Measurements from ENCODE around the gene CCDC116. TPM values are rescaled to one million over a fixed set of nuclear protein-coding genes. Genes with fewer than 3 reads are reported as not detected.
A peak's percentile ranks its signal among the peaks of the same experiment; 100 is the strongest.
"Not testable (repeated sequence)": the region's sequence is repeated elsewhere in the genome, so short reads cannot be mapped to it uniquely, and the experiment has no call there.

Gene CCDC116
- total RNA-seq, 6 experiments from 2014 or later: not detected

DNA sequence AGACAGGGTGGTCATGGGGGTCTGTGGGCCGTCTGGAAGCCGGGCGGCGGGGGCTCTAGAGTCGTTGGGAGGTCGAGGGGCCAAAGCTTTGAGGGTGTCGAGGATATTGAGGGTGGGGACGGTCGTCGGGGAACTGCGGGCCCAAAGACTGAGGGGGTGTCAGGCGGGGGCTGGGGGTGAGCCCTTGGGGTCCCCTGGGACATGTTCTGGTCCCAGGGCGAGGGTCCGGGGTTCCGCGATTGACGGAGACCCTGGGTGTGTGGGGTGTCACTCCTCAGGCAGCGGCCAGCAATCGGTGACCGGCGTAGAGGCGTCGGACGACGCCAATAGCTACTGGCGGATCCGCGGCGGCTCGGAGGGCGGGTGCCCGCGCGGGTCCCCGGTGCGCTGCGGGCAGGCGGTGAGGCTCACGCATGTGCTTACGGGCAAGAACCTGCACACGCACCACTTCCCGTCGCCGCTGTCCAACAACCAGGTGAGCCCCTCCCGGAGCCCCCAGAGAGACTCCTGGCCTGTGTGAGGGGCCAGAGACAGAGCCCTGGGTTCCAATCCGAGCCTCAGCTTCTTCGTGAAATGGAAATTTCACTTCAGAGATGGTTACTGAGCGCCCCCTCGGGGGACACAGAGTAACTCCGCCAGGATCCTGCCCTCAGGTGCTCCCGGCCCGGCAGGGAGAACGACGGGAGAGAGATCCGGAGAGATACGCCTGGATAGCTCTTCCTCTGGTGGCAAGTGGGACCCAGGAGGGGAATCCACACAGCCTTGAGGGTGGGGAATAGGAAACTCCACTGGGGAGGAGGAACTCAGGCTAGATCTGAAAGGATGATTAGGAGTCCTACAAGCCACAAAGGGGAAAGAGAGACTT, 10.3 kb downstream of the CCDC116 start:
- no peaks in the 10 kb centered on the region for H3K27me3 ChIP-seq
- 0% methylated on average over 9 of the region's 56 CpGs for WGBS (ENCODE audit: insufficient coverage, low coverage, low lambda C conversion rate, missing lambda C conversion rate)
- ATAC-seq (peak; percentile 3 to 29 (median 16)), DNase-seq (peak; percentile 64 to 65 (median 64))
- intact Hi-C loops (cut with DNase I): no loop called here
- peak overlapping the region; percentile 60 to 95 (median 90) for H3K4me3 ChIP-seq
- H3K27ac ChIP-seq: peak overlapping the region in 2 of 3 donors; percentile 13 to 40
- H3K4me1 ChIP-seq: peaks cover 0 to 23% (median 8%) of the 10 kb centered on the region in 4 donors
- no peak for TF ChIP-seq POLR2A (IDR thresholded peaks at IDR 0.05)
- TF ChIP-seq, protein P1, sequence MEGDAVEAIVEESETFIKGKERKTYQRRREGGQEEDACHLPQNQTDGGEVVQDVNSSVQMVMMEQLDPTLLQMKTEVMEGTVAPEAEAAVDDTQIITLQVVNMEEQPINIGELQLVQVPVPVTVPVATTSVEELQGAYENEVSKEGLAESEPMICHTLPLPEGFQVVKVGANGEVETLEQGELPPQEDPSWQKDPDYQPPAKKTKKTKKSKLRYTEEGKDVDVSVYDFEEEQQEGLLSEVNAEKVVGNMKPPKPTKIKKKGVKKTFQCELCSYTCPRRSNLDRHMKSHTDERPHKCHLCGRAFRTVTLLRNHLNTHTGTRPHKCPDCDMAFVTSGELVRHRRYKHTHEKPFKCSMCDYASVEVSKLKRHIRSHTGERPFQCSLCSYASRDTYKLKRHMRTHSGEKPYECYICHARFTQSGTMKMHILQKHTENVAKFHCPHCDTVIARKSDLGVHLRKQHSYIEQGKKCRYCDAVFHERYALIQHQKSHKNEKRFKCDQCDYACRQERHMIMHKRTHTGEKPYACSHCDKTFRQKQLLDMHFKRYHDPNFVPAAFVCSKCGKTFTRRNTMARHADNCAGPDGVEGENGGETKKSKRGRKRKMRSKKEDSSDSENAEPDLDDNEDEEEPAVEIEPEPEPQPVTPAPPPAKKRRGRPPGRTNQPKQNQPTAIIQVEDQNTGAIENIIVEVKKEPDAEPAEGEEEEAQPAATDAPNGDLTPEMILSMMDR (IDR thresholded peaks at IDR 0.05): peak; percentile 42 to 54 (median 53)
- H3K9me3 ChIP-seq: no peaks in the 10 kb centered on the region
- H3K36me3 ChIP-seq: peaks cover 0 to 11% (median 1%) of the 10 kb centered on the region in 4 donors

DNA sequence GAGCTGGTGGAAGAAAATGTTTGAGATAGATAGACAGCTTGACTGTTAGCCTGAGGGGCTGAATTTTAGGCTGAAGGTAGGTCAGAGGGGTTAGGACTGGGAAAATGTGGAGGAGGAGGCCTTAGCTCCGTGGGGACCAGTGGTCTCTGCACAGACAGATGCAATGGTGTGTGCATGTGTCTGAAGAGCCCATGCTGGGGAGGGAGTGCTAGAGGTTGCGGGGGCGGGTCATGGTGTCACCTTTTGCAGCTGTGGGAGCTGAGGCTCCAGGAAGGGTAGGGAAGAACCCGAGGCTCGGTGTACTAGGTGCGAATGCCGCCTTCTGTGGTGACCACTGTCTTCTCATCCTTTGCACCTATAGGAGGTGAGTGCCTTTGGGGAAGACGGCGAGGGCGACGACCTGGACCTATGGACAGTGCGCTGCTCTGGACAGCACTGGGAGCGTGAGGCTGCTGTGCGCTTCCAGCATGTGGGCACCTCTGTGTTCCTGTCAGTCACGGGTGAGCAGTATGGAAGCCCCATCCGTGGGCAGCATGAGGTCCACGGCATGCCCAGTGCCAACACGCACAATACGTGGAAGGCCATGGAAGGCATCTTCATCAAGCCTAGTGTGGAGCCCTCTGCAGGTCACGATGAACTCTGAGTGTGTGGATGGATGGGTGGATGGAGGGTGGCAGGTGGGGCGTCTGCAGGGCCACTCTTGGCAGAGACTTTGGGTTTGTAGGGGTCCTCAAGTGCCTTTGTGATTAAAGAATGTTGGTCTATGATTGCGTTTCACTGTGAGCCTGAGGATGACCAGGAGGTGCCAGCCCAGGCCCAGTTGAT, 11.2 kb downstream of the CCDC116 start:
- no peak for DNase-seq
- TF ChIP-seq, protein P1 (IDR thresholded peaks at IDR 0.05): no peak
- no peak for TF ChIP-seq POLR2A (IDR thresholded peaks at IDR 0.05)
- intact Hi-C loops (cut with DNase I): no loop called here
- 75% methylated on average over 2 of the region's 22 CpGs for WGBS (ENCODE audit: insufficient coverage, low coverage, low lambda C conversion rate, missing lambda C conversion rate)
- H3K9me3 ChIP-seq: no peaks in the 10 kb centered on the region
- peaks cover 0 to 11% (median 4%) of the 10 kb centered on the region in 4 donors for H3K36me3 ChIP-seq
- no peak for ATAC-seq
- H3K27me3 ChIP-seq: no peaks in the 10 kb centered on the region
- H3K4me3 ChIP-seq: peak overlapping the region in 2 of 3 donors; percentile 60 to 95
- no peak overlapping the region for H3K27ac ChIP-seq
- peaks cover 0 to 23% (median 8%) of the 10 kb centered on the region in 4 donors for H3K4me1 ChIP-seq

DNA sequence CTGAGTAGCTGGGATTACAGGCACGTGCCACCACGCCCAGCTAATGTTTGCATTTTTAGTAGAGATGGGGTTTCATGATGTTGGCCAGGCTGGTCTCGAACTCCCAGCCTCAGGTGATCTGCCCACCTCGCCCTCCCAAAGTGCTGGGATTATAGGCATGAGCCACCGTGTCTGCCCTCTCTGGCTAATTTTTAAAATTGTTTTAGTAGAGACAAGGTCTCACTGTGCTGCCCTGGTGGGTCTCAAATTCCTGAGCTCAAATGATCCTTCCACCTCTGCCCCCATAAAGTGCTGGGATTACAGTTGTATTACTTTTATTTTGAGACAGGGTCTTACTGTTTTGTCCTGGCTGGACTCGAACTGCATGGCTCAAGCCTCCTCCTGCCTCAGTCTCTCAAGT, 13.0 kb downstream of the CCDC116 start:
- H3K27me3 ChIP-seq; intact Hi-C loops (cut with DNase I); ATAC-seq; H3K9me3 ChIP-seq; DNase-seq; H3K27ac ChIP-seq; H3K4me3 ChIP-seq: not testable (repeated sequence)
- peaks cover 0 to 23% (median 8%) of the 10 kb centered on the region in 4 donors for H3K4me1 ChIP-seq
- WGBS (ENCODE audit: insufficient coverage, low coverage, low lambda C conversion rate, missing lambda C conversion rate): 89% methylated on average over 3 of the region's 6 CpGs
- peaks cover 0 to 11% (median 5%) of the 10 kb centered on the region in 4 donors for H3K36me3 ChIP-seq

DNA sequence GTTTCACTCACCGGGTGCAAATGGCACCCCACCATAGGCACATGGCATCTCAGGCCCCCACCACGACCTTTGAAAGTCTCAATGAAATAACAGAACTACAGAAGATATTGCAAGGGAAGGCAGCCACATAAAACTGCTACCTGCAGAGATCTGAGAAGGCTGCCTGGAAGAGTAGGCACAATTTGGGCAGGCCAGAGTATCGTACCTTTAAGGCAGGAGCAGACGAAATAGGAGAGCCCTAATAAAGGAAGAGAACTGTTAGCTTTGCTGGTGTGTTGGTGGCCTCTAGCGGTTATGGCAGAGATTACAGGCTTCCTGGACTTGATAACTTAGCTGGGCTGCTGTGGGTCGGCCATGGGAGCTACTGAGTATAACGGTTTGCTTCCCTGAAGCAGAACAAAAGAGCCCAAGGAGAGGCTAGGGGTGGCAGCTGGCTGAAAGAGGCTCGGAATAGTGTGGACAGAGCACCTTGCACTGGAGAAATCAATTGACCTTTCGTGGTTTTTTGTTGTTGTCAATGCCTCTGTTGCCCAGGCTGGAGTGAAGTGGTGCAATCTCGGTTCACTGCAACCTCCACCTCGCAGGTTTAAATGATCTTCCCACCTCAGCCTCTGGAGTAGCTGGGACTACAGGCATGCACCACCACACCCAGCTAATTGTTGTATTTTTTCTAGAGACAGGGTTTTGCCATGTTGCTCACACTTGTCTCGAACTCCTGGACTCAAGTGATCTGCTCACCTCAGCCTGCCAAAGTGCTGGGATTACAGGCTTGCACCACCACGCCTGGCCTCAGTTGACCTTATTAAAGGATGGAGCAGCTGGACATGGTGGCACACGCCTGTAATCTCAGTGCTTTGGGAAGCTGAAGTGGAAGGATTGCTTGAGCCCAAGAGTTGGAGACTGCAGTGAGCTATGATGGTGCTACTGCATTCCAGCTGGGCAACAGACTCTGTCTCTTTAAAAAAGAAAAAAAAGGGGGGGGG, 14.3 kb downstream of the CCDC116 start:
- TF ChIP-seq POLR2A (IDR thresholded peaks at IDR 0.05): no peak
- TF ChIP-seq, protein P1 (IDR thresholded peaks at IDR 0.05): peak; percentile 76 to 88 (median 81)
- DNase-seq: peak; percentile 60 to 74 (median 72)
- ATAC-seq: peak; percentile 28 to 52 (median 35)
- H3K9me3 ChIP-seq: no peaks in the 10 kb centered on the region
- peaks cover 0 to 11% (median 5%) of the 10 kb centered on the region in 4 donors for H3K36me3 ChIP-seq
- intact Hi-C loops (cut with DNase I): no loop called here
- peaks cover 0 to 28% (median 9%) of the 10 kb centered on the region in 4 donors for H3K4me1 ChIP-seq
- 40% methylated on average over 11 of the region's 14 CpGs for WGBS (ENCODE audit: insufficient coverage, low coverage, low lambda C conversion rate, missing lambda C conversion rate)
- H3K27me3 ChIP-seq: no peaks in the 10 kb centered on the region
- H3K27ac ChIP-seq: no peak overlapping the region
- no peak overlapping the region for H3K4me3 ChIP-seq
